Measurements from ENCODE around the gene ZC3H12D. TPM values are rescaled to one million over a fixed set of nuclear protein-coding genes. Genes with fewer than 3 reads are reported as not detected.
"Not testable (repeated sequence)": the region's sequence is repeated elsewhere in the genome, so short reads cannot be mapped to it uniquely, and the experiment has no call there.

ZC3H12D gene
- total RNA-seq, 1 donor from 2014 or later, result 1.6 TPM

- intact Hi-C loops (cut with DNase I), result no loop called here
- DNase-seq (ENCODE audit: low spot score), result no peak
- ATAC-seq, result no peak
Measured at GRCh38 chr6:149448821-149449453, 35.9 kb downstream of the ZC3H12D start.

DNA sequence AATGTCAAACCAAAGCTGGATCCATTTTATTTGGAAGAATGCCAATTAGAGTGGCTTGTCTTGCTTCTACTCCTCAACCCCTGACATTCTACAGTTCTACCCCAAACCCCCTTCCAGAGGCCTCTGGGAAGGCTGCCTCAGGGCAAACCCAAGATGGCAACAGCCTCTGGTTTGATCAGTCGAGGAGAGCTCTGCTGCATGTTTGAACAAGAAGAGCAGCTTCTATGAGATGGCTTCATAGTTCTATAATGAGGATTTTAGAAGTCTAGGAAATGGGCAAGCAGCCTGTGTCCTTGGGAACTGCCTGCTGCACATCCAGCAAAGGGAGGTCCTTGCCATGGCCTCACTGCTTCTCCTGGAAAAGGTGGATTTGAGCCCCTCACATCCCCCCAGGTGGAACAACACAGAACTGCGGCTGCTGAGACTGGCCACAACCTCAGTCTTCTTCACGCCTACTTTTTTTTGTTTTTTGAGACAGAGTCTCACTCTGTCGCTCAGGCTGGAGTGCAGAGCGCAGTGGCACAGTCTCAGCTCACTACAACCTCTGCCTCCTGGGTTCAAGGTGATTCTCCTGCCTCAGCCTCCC is 37.9 kb downstream of the ZC3H12D start:
- ATAC-seq (no peak), DNase-seq (ENCODE audit: low spot score) (no peak)
- intact Hi-C loops (cut with DNase I), result no loop called here

- ATAC-seq, result no peak
- intact Hi-C loops (cut with DNase I), result no loop called here
- no peak for DNase-seq (ENCODE audit: low spot score)
Measured at GRCh38 chr6:149445573-149445972, 39.2 kb downstream of the ZC3H12D start.

DNA sequence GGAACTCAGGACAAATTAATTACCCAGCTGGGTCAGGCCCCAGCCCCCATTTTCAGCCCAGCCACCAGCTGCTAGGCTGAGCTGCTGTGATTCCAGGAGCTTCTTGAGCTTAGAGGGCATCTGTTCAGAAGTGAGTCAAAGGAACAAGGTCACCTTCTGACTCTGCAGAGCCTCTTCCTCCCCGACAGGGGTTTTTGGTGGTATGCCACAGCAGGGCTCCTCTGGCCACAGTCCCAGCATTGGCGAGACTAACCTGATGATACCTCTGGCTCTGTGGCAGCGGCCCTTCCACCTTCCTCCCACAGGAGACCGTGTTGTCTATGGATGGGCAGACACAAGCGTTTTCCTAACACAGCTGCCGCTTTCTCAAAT is 39.7 kb downstream of the ZC3H12D start:
- intact Hi-C loops (cut with DNase I), result no loop called here
- DNase-seq (ENCODE audit: low spot score), result no peak
- ATAC-seq, result no peak

DNA sequence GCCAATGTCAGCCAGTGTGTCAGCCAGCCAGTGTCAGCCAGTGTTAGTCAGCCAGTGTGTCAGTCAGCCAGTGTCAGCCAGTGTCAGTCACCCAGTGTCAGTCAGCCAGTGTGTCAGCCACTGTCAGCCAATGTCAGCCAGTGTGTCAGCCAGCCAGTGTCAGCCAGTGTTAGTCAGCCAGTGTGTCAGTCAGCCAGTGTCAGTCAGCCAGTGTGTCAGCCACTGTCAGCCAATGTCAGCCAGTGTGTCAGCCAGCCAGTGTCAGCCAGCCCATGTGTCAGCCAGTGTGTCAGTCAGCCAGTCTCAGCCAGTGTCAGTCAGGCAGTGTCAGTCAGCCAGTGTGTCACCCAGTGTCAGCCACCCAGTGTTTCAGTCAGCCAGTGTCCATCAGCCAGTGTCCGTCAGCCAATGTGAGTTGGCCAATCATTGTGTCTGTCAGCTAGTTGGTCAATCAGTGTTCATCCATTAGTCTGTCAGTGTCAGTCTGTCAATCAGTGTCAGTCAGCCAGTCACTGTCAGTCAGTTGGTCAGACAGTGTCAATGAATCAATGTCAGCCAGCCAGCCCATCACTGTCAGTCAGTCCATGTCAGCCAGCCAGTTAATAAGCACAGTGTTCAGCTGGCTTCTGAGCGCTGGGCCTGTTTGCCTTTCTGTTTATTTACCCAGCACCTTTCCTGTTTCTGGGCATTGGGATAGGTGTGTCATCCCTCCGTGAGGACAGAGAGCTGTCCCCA is 40.3 kb downstream of the ZC3H12D start:
- ATAC-seq; intact Hi-C loops (cut with DNase I); DNase-seq (ENCODE audit: low spot score): not testable (repeated sequence)

- intact Hi-C loops (cut with DNase I), result no loop called here
- DNase-seq (ENCODE audit: low spot score), result no peak
- ATAC-seq, result no peak
Measured at GRCh38 chr6:149443411-149444181, 41.2 kb downstream of the ZC3H12D start.

DNA sequence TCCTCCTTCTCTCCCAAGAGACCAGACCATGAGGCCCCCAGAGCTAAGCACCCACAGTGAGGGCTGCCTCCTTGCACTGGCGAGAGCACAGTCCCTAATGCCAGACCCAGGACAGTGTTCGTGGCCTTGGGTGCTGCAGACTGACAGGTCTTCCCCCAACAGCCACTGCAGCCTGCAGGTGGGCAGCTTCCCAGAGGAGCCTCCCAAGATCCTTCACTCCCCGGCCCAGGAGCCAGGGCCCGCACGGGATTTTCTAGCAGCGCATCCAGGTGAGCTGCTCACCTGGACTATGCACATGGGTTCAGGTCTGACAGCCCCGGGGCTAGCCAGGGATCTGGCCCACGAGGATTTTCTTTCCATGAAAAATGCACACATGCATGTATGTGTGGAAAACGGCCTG is 43.1 kb downstream of the ZC3H12D start:
- DNase-seq (ENCODE audit: low spot score), result no peak
- ATAC-seq, result peak; percentile 14
- intact Hi-C loops (cut with DNase I), result no loop called here

DNA sequence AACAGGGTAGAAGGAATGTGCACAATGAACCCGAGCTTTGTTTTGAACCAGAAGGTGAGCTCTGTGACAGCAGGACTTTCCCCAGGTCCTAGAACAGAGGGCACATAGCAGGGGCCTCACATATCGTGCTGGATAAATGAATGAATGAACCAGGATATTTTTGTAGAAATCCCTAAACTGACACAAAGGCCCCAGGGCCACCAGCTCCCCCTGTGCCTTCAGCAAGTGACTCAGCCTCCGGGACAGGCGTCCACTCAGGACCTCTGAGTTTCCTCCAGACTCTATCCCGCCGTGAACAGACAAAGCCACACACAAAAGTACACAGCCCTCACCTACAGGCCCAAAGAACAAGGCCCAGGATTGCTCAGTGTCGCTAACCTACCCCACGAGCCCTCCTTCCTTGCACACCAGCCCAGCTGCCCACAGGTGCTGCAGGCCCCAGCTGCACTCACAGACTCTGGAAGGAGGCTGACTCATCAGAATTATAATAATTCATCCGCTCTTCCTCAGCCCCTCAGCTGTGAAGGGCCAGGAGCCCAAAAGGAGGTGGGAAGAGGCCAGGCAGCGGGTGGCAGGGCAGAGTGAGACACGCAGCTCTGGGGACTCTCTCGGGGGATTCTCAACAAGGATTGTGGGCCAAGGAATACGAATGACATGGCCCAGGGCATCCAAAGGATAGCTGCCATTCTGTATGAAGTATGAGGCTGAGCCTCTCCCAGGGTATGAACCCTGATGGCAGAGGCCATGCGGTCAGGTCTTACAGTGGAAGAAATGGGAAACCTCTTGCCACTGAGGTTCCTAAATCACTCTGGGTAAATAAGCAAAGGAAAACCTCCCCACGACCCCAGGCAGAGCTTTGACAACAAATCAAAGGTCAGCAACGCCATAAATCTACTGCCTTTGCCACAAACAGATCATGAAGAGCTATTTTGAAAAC is 43.8 kb downstream of the ZC3H12D start:
- intact Hi-C loops (cut with DNase I), result no loop called here
- DNase-seq (ENCODE audit: low spot score) (no peak), ATAC-seq (peak; percentile 43)

DNA sequence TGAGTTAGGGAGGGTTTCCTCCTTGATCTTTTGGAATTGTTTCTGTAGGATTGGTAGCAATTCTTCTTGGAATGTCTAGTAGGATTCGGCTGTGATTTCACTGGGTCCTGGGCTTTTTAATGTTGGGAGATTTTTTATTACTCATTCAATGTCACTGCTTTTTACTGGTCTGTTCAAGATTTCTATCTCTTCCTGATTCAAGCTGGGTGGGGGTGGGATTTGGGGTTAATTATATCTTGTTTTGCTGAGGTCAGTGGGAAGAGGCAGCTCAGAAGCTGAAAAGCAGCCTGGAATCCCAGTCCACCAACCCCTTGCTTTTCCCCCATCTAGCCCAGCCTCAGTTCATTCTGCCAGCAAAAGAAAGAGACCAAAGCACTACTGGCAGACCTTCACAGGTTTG is 45.2 kb downstream of the ZC3H12D start:
- DNase-seq (ENCODE audit: low spot score) (no peak), ATAC-seq (no peak)
- intact Hi-C loops (cut with DNase I), result no loop called here

DNA sequence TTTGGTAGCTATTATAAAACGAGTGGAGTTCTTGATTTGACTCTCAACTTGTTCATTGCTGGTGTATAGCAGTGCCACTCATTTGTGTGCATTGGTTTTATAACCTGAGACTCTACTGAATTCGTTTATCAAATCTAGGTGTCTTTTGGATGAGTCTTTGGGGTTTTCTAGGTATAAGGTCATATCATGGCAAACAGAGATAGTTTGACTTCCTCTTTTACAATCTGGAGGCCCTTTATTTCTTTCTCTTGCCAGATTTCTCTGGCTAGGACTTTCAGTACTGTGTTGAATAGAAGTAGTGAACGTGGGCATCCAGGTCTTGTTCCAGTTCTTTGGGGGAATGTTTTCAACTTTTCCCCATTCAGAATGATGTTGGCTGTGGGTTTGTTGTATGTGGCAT is 46.0 kb downstream of the ZC3H12D start:
- DNase-seq (ENCODE audit: low spot score) (no peak), ATAC-seq (no peak)
- intact Hi-C loops (cut with DNase I), result no loop called here

- ATAC-seq (no peak), DNase-seq (ENCODE audit: low spot score) (no peak)
- intact Hi-C loops (cut with DNase I), result no loop called here
Measured at GRCh38 chr6:149437212-149437611, 47.6 kb downstream of the ZC3H12D start.

GRCh38 chr6:149436647-149437046 is 48.2 kb downstream of the ZC3H12D start:
- intact Hi-C loops (cut with DNase I), result no loop called here
- DNase-seq (ENCODE audit: low spot score) (no peak), ATAC-seq (no peak)

DNA sequence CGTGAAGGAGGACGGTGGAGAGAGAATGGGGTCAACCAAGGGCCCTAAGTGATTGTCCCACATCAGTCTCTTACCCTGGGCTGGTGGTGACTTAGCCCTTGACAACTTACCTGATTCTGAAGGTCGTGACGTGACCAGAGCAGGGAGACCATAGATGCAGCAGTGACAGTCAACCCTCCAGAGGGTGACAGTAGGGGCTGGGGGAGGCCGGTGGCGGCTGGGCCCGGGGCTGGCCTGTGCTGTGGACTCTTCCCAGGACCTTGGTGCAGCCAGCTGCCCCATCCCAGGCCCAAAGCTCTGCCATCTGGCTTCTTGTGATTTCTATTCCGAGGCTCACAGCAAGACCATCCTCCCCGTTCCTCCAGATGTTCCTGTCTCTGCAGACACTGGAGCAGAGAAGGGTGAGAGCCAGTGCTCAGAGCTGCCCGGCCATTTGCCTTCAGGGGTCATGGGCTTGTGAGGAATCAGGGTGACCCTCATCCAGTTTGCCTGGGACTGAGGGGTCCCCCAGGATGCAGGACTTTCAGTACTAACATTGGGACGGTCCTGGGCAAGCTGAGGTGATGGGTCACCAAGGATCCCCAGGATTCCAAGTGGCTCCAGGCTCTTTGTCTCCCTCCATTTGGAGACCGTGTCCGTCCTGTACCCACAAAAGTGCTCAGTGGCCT is 48.8 kb downstream of the ZC3H12D start:
- intact Hi-C loops (cut with DNase I), result no loop called here
- ATAC-seq, result no peak
- no peak for DNase-seq (ENCODE audit: low spot score)

GRCh38 chr6:149433881-149434280 is 50.9 kb downstream of the ZC3H12D start:
- DNase-seq (ENCODE audit: low spot score) (no peak), ATAC-seq (no peak)
- intact Hi-C loops (cut with DNase I), result loop anchor here (2.0 to 5.0 kb wide), 2 partner anchors 352 to 405 kb away; no protein-coding TSS in a partner anchor

DNA sequence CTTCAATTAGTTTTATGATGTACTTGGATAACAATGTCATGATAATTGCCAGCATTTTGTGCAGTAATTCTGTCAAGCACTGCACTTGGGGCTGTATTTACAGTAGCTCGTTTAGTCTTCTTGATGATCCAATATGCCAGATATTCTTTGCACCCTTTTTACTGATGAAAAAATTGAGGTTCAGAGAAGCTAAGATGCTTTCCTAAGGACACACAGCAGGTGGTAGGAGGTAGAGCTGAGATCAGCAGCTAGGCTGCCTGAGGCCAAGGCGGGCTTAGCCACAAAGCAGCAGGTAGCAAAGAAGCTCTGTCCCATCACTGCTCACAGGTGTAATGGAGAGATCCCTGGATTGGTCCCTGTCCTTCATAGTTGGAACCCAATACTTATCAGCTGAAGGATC is 51.4 kb downstream of the ZC3H12D start:
- DNase-seq (ENCODE audit: low spot score), result no peak
- intact Hi-C loops (cut with DNase I), result loop anchor here (2.0 to 5.0 kb wide), 2 partner anchors 351 to 405 kb away; no protein-coding TSS in a partner anchor
- no peak for ATAC-seq

- intact Hi-C loops (cut with DNase I), result loop anchor here (2.0 to 5.0 kb wide), 2 partner anchors 350 to 403 kb away; no protein-coding TSS in a partner anchor
- peak; percentile 97 for DNase-seq (ENCODE audit: low spot score)
- ATAC-seq, result peak; percentile 93
Measured at GRCh38 chr6:149431905-149432775, 52.7 kb downstream of the ZC3H12D start.
